Fibroblast of lung (primary cell): ENCODE measurements around the gene NTMT2. TPM values are rescaled to one million over a fixed set of nuclear protein-coding genes. Genes with fewer than 3 reads are reported as not detected.
A peak's percentile ranks its signal among the peaks of the same experiment; 100 is the strongest.

Source experiments
- DNase-seq, 2 donors: peaks; one replicate each; pipeline versions ENCODE4 v3.0.0 to v3.0.0-alpha.2; 2010; ENCODE audit warnings: low read depth in 2 of 2
- H2AFZ ChIP-seq: 2 replicates; pipeline ENCODE4 v1.5.1; 2012; ENCODE audit warnings: low read length, control low read depth, inconsistent platforms
- H3K27ac ChIP-seq: 2 replicates; pipeline ENCODE4 v1.5.1; 2011; ENCODE audit warnings: low read length, control low read depth; ENCODE audit not compliant: insufficient read depth
- H3K27me3 ChIP-seq: 2 replicates; pipeline ENCODE4 v1.5.1; 2011; ENCODE audit warnings: mild to moderate bottlenecking, low read length; ENCODE audit not compliant: control insufficient read depth, insufficient read depth
- H3K36me3 ChIP-seq: 2 replicates; pipeline ENCODE4 v1.5.1; 2011; ENCODE audit warnings: low read length; ENCODE audit not compliant: control insufficient read depth, insufficient read depth
- H3K4me1 ChIP-seq: 2 replicates; pipeline ENCODE4 v1.5.1; 2011; ENCODE audit warnings: low read length; ENCODE audit not compliant: control insufficient read depth, insufficient read depth; ENCODE audit errors: extremely low read depth
- H3K4me2 ChIP-seq: 2 replicates; pipeline ENCODE4 v1.5.1; 2011; ENCODE audit warnings: low read length, control low read depth; ENCODE audit not compliant: insufficient read depth; ENCODE audit errors: extremely low read depth
- H3K4me3 ChIP-seq, 4 experiments: fragments of 200-600 bp in 1 of 4; sonication (generic) in 1 of 4; replicated peaks in 1 of 4; 2 replicates each; pipeline ENCODE4 v1.5.1; 2011 to 2016; ENCODE audit warnings: low read length in 4 of 4, low read depth in 3 of 4, mild to moderate bottlenecking in 3 of 4, control low read depth in 2 of 4, inconsistent platforms in 1 of 4, mixed read lengths in 1 of 4; ENCODE audit not compliant: insufficient read depth in 1 of 4; ENCODE audit errors: control extremely low read depth in 1 of 4
- H3K79me2 ChIP-seq: 2 replicates; pipeline ENCODE4 v1.5.1; 2012; ENCODE audit warnings: mild to moderate bottlenecking, low read length, inconsistent platforms; ENCODE audit not compliant: control insufficient read depth, insufficient read depth
- H3K9ac ChIP-seq: 2 replicates; pipeline ENCODE4 v1.5.1; 2011; ENCODE audit warnings: mild to moderate bottlenecking, low read length, control low read depth; ENCODE audit not compliant: insufficient read depth
- H3K9me3 ChIP-seq: 2 replicates; pipeline ENCODE4 v1.5.1; 2012; ENCODE audit warnings: low read depth, low read length; ENCODE audit not compliant: control insufficient read depth, insufficient read depth
- H4K20me1 ChIP-seq: 2 replicates; pipeline ENCODE4 v1.5.1; 2011; ENCODE audit warnings: low read length; ENCODE audit not compliant: control insufficient read depth, insufficient read depth; ENCODE audit errors: extremely low read depth
- CTCF ChIP-seq, 2 donors: IDR thresholded peaks in 1 of 2; conservative IDR thresholded peaks in 1 of 2; 1 replicate in 1 of 2; 2 replicates in 1 of 2; pipeline ENCODE4 v1.5.1; 2011 to 2012; ENCODE audit warnings: low read length in 2 of 2, control low read depth in 1 of 2, inconsistent platforms in 1 of 2, low read depth in 1 of 2, mild to moderate bottlenecking in 1 of 2
- EZH2 ChIP-seq: IDR thresholded peaks from 2 replicates; pipeline ENCODE4 v1.5.1; 2012; ENCODE audit warnings: low read length, control low read depth, mild to moderate bottlenecking; ENCODE audit errors: missing control alignments
- polyA plus RNA-seq, 2 donors: library from polyadenylated mRNA; depleted of rRNA in 1 of 2; stranded (reverse) in 1 of 2; unstranded in 1 of 2; fragments of >200 nt; gene quantifications; 2 replicates each; pipeline ENCODE4 v1.2.1, GENCODE V29; 2011 to 2012; ENCODE audit warnings: missing spikeins in 1 of 2
- total RNA-seq: library from RNA; depleted of rRNA; stranded (reverse); fragments of >200 nt; gene quantifications from 2 replicates; pipeline ENCODE4 v1.2.1, GENCODE V29; 2014

NTMT2 gene
- total and polyA plus RNA-seq, 2 donors (not counting 1 experiment from before 2014, with no cell fraction given) = not detected

GRCh38 chr1:170126696-170127095 is 19.1 kb upstream of the NTMT2 start:
- Histone ChIP-seq H3K36me3 (no peaks in the 10 kb centered on the region), H4K20me1 (no peaks in the 10 kb centered on the region), H3K4me2 (no peak overlapping the region), H2AFZ (no peak overlapping the region), H3K27ac (no peak overlapping the region), H3K27me3 (no peaks in the 10 kb centered on the region), H3K9me3 (no peaks in the 10 kb centered on the region), H3K4me1 (no peaks in the 10 kb centered on the region), H3K79me2 (no peaks in the 10 kb centered on the region), H3K4me3 (no peak overlapping the region), H3K9ac (no peak overlapping the region)
- DNase-seq = peak; percentile 54 to 91
- TF ChIP-seq CTCF (conservative IDR thresholded peaks at IDR 0.05 in 1 of 2, IDR thresholded peaks at IDR 0.05 in 1 of 2; ENCODE audit: low read depth in 1 of 2, low read length in 2 of 2) (peak in 1 of 2 donors; percentile 6), EZH2 (no peak)

GRCh38 chr1:170131450-170131849 is 14.3 kb upstream of the NTMT2 start:
- Histone ChIP-seq H4K20me1 (no peaks in the 10 kb centered on the region), H3K4me3 (no peak overlapping the region), H3K36me3 (no peaks in the 10 kb centered on the region), H2AFZ (no peak overlapping the region), H3K27ac (no peak overlapping the region), H3K27me3 (no peaks in the 10 kb centered on the region), H3K4me2 (no peak overlapping the region), H3K9ac (no peak overlapping the region), H3K79me2 (no peaks in the 10 kb centered on the region), H3K4me1 (no peaks in the 10 kb centered on the region), H3K9me3 (no peaks in the 10 kb centered on the region)
- no peak for DNase-seq
- TF ChIP-seq EZH2 (no peak), CTCF (conservative IDR thresholded peaks at IDR 0.05 in 1 of 2, IDR thresholded peaks at IDR 0.05 in 1 of 2; ENCODE audit: low read depth in 1 of 2, low read length in 2 of 2) (no peak)

- no peak overlapping the region for H3K4me3 ChIP-seq
- H4K20me1 ChIP-seq = no peaks in the 10 kb centered on the region
- DNase-seq = no peak
- H3K27ac ChIP-seq = no peak overlapping the region
- TF ChIP-seq EZH2 (no peak), CTCF (conservative IDR thresholded peaks at IDR 0.05 in 1 of 2, IDR thresholded peaks at IDR 0.05 in 1 of 2; ENCODE audit: low read depth in 1 of 2, low read length in 2 of 2) (no peak)
- no peaks in the 10 kb centered on the region for H3K4me1 ChIP-seq
- no peaks in the 10 kb centered on the region for H3K9me3 ChIP-seq
- H3K4me2 ChIP-seq = no peak overlapping the region
- no peaks in the 10 kb centered on the region for H3K27me3 ChIP-seq
- H3K9ac ChIP-seq = no peak overlapping the region
- H3K36me3 ChIP-seq = no peaks in the 10 kb centered on the region
- no peak overlapping the region for H2AFZ ChIP-seq
- H3K79me2 ChIP-seq = no peaks in the 10 kb centered on the region
Observed at GRCh38 chr1:170131984-170132383, 13.8 kb upstream of the NTMT2 start.
